Measurements from ENCODE around the gene GANAB.
A peak's percentile ranks its signal among the peaks of the same experiment; 100 is the strongest.

The GANAB gene

GRCh38 chr11:62579252-62579651 is 67.2 kb downstream of the GANAB start:
- Histone ChIP-seq H3K4me3 (ENCODE audit: low read length) (no peak overlapping the region), H3K9me3 (ENCODE audit: insufficient read depth, low read depth, low read length) (no peaks in the 10 kb centered on the region), H3K9ac (ENCODE audit: low read depth, low read length) (no peak overlapping the region), H3K27me3 (ENCODE audit: insufficient read depth, low read length) (no peaks in the 10 kb centered on the region), H3K4me1 (ENCODE audit: insufficient read depth, low read length) (peaks cover 9% of the 10 kb centered on the region; the same call in 1 of the 2 replicates), H3K36me3 (ENCODE audit: insufficient read depth, low read length) (peaks cover 65% of the 10 kb centered on the region), H3K27ac (ENCODE audit: low read depth, low read length) (no peak overlapping the region)
- WGBS = 95% methylated on average over 2 of the region's 2 CpGs

DNA sequence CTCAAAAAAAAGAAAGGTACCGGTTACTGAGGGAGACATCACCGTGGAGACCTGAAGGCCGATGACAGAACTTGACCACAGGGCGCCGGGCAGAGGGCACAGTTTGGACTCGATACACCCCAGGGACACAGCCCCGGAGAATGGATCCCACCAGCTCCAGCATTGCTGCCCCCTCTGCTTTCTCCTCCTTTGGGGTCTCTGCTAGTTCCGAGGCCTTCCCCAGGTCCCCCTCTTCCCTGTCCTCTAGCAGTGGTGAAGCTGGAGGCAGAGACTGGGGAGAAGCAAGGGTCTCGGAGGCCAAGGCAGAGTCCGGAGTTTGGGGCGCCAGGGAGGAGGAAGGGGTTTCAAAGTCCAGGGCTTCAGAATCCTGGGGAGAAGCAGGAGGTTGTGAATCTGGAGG is 67.9 kb downstream of the GANAB start:
- H3K4me1 ChIP-seq (ENCODE audit: insufficient read depth, low read length) = peaks cover 9% of the 10 kb centered on the region; the same call in 1 of the 2 replicates
- no peak overlapping the region for H3K9ac ChIP-seq (ENCODE audit: low read depth, low read length)
- WGBS = 97% methylated on average over 11 of the region's 11 CpGs
- H3K4me3 ChIP-seq (ENCODE audit: low read length) = no peak overlapping the region
- no peaks in the 10 kb centered on the region for H3K9me3 ChIP-seq (ENCODE audit: insufficient read depth, low read depth, low read length)
- H3K27ac ChIP-seq (ENCODE audit: low read depth, low read length) = no peak overlapping the region
- no peaks in the 10 kb centered on the region for H3K27me3 ChIP-seq (ENCODE audit: insufficient read depth, low read length)
- H3K36me3 ChIP-seq (ENCODE audit: insufficient read depth, low read length) = peaks cover 58% of the 10 kb centered on the region

GRCh38 chr11:62577046-62577714 is 69.2 kb downstream of the GANAB start:
- Histone ChIP-seq H3K27me3 (ENCODE audit: insufficient read depth, low read length) (no peaks in the 10 kb centered on the region), H3K9ac (ENCODE audit: low read depth, low read length) (no peak overlapping the region), H3K36me3 (ENCODE audit: insufficient read depth, low read length) (peaks cover 58% of the 10 kb centered on the region), H3K9me3 (ENCODE audit: insufficient read depth, low read depth, low read length) (no peaks in the 10 kb centered on the region), H3K4me3 (ENCODE audit: low read length) (no peak overlapping the region), H3K4me1 (ENCODE audit: insufficient read depth, low read length) (peaks cover 13% of the 10 kb centered on the region; the same call in 1 of the 2 replicates), H3K27ac (ENCODE audit: low read depth, low read length) (no peak overlapping the region)
- WGBS = 95% methylated on average over 12 of the region's 12 CpGs

DNA sequence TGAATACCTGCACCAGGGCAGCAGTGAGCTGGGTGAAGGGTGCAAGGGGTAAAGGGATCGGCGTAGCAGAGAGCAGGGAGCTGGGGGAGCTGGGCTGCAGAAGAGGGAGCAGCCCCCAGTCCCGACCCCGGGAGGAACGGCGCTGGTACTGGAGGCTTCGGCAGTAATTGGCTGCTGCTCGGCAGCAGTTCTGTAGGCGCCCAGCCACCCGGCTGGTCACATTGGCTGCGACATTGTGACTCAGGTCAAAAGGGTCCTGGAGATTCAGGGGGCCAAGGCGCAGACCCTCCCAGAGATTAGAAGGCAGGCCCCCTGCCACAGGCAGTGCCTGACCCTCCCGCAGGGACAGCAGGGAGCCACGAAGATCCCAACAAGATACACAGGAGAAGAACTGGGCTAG is 70.6 kb downstream of the GANAB start:
- WGBS = 92% methylated on average over 14 of the region's 14 CpGs
- Histone ChIP-seq H3K36me3 (ENCODE audit: insufficient read depth, low read length) (peaks cover 60% of the 10 kb centered on the region), H3K27ac (ENCODE audit: low read depth, low read length) (no peak overlapping the region), H3K9ac (ENCODE audit: low read depth, low read length) (no peak overlapping the region), H3K27me3 (ENCODE audit: insufficient read depth, low read length) (no peaks in the 10 kb centered on the region), H3K9me3 (ENCODE audit: insufficient read depth, low read depth, low read length) (no peaks in the 10 kb centered on the region), H3K4me1 (ENCODE audit: insufficient read depth, low read length) (peaks cover 24% of the 10 kb centered on the region; the same call in 1 of the 2 replicates), H3K4me3 (ENCODE audit: low read length) (no peak overlapping the region)

DNA sequence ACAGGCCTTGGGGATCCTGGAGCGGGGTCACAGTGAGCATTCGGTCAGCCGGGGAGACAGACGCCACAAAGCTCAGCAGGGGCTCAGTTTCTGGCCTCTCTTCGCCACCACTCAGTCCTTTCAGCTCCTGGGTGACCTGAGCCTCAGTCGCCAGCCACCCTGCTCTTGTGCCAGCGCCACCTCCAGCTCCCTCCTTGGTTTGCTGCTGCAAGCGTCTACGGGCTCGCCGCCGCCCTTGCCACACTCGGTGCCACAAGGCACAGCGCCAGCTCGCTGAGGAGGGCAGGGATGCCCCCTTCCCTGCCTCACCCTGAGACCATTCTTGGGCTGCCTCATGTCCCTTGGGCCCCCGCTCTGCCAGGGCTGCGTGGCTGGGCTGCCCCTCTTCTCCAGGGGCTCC is 71.3 kb downstream of the GANAB start:
- 79% methylated on average over 17 of the region's 17 CpGs for WGBS
- peaks cover 64% of the 10 kb centered on the region for H3K36me3 ChIP-seq (ENCODE audit: insufficient read depth, low read length)
- H3K27ac ChIP-seq (ENCODE audit: low read depth, low read length) = no peak overlapping the region
- no peaks in the 10 kb centered on the region for H3K27me3 ChIP-seq (ENCODE audit: insufficient read depth, low read length)
- peak overlapping the region; percentile 92 for H3K4me3 ChIP-seq (ENCODE audit: low read length)
- H3K9ac ChIP-seq (ENCODE audit: low read depth, low read length) = peak overlapping the region; percentile 92
- H3K9me3 ChIP-seq (ENCODE audit: insufficient read depth, low read depth, low read length) = no peaks in the 10 kb centered on the region
- H3K4me1 ChIP-seq (ENCODE audit: insufficient read depth, low read length) = peaks cover 24% of the 10 kb centered on the region; the same call in 1 of the 2 replicates

Measured in HUES64 (cell line).